OCI-LY7 (cell line): Measurements from ENCODE around the gene DHX38.

Experiments used
- EZH2phosphoT487 ChIP-seq: fragments of 200-600 bp; sonication (generic); IDR thresholded peaks from 2 replicates; pipeline ENCODE4 v1.6.1; 2018; ENCODE audit warnings: low read depth, borderline replicate concordance, mild to moderate bottlenecking, mixed run types, antibody characterized with exemption, low read length, moderate library complexity, mixed read lengths
- TF ChIP-seq, protein P1 (sequence below): fragments of 200-600 bp; sonication (generic); conservative IDR thresholded peaks from 2 replicates; pipeline ENCODE4 v1.5.1; 2014; ENCODE audit warnings: mild to moderate bottlenecking, antibody characterized with exemption, low read length, moderate library complexity, mixed read lengths

DNA sequence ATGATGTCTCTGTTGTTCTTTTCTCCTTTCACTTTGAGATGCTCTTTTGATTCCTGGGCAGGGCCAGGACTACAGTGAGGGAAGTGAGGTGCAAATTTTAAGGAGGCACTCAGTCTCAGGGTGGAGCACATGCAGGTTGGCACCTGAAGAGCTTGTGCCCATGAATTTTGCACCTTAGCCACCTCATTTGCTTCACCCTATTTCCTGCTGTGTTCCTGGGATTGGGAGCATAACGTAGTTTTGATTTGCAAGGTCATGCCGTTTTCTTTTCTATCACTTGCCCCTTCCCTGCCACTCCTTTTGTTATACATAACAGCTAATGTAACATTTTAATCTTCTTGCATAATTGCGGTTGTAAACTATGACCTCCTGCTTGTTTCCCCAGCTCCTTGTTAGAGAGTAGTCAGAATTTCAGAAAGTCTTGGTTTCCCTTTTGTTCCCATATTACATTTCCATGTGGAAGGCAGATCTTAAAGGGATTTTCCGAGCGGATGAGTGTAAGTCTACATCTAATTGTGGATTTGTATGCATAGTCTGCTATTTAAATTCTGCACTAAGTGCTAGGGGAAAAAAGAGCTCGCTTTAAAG lies 68.6 kb downstream of the DHX38 start:
- TF ChIP-seq, protein P1, sequence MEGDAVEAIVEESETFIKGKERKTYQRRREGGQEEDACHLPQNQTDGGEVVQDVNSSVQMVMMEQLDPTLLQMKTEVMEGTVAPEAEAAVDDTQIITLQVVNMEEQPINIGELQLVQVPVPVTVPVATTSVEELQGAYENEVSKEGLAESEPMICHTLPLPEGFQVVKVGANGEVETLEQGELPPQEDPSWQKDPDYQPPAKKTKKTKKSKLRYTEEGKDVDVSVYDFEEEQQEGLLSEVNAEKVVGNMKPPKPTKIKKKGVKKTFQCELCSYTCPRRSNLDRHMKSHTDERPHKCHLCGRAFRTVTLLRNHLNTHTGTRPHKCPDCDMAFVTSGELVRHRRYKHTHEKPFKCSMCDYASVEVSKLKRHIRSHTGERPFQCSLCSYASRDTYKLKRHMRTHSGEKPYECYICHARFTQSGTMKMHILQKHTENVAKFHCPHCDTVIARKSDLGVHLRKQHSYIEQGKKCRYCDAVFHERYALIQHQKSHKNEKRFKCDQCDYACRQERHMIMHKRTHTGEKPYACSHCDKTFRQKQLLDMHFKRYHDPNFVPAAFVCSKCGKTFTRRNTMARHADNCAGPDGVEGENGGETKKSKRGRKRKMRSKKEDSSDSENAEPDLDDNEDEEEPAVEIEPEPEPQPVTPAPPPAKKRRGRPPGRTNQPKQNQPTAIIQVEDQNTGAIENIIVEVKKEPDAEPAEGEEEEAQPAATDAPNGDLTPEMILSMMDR = no peak
- no peak for TF ChIP-seq EZH2phosphoT487
